ENCODE data around the gene MAGI1.
"Not testable (repeated sequence)": the region's sequence is repeated elsewhere in the genome, so short reads cannot be mapped to it uniquely, and the experiment has no call there.

MAGI1 gene

GRCh38 chr3:66037986-66038369 lies 740 bp downstream of the MAGI1 start:
- peak; percentile 28 for DNase-seq

GRCh38 chr3:66037330-66037985 lies 1.3 kb downstream of the MAGI1 start:
- DNase-seq, result peak; percentile 48

GRCh38 chr3:66036586-66037148 lies 2.1 kb downstream of the MAGI1 start:
- DNase-seq, result no peak

GRCh38 chr3:66035763-66036477 lies 2.8 kb downstream of the MAGI1 start:
- no peak for DNase-seq

- no peak for DNase-seq
Observed at GRCh38 chr3:66033241-66034138, 5.2 kb downstream of the MAGI1 start.

- no peak for DNase-seq
Observed at GRCh38 chr3:66031102-66031698, 7.5 kb downstream of the MAGI1 start.

GRCh38 chr3:66029443-66029842 lies 9.3 kb downstream of the MAGI1 start:
- DNase-seq, result no peak

- DNase-seq, result no peak
Observed at GRCh38 chr3:66029014-66029413, 9.7 kb downstream of the MAGI1 start.

GRCh38 chr3:66028457-66028856 lies 10.3 kb downstream of the MAGI1 start:
- no peak for DNase-seq

- DNase-seq, result not testable (repeated sequence)
Observed at GRCh38 chr3:66027099-66027498, 11.6 kb downstream of the MAGI1 start.

GRCh38 chr3:66023738-66024385 lies 14.9 kb downstream of the MAGI1 start:
- DNase-seq, result no peak

GRCh38 chr3:66023229-66023628 lies 15.5 kb downstream of the MAGI1 start:
- no peak for DNase-seq

- no peak for DNase-seq
Observed at GRCh38 chr3:66021731-66022131, 17.0 kb downstream of the MAGI1 start.

- DNase-seq, result no peak
Observed at GRCh38 chr3:66019896-66020295, 18.8 kb downstream of the MAGI1 start.

GRCh38 chr3:66018057-66019033 lies 20.4 kb downstream of the MAGI1 start:
- DNase-seq, result no peak

GRCh38 chr3:66017591-66017990 lies 21.1 kb downstream of the MAGI1 start:
- peak; percentile 60 for DNase-seq

GRCh38 chr3:66017084-66017483 lies 21.6 kb downstream of the MAGI1 start:
- no peak for DNase-seq

GRCh38 chr3:66015841-66016240 lies 22.9 kb downstream of the MAGI1 start:
- no peak for DNase-seq

GRCh38 chr3:66014651-66015050 lies 24.1 kb downstream of the MAGI1 start:
- DNase-seq, result no peak

GRCh38 chr3:66014056-66014455 lies 24.7 kb downstream of the MAGI1 start:
- no peak for DNase-seq

GRCh38 chr3:66012711-66013110 lies 26.0 kb downstream of the MAGI1 start:
- DNase-seq, result no peak

Data from NCI-H345 (cell line).